WTC11 (cell line): ENCODE measurements around the gene RAN. TPM values are rescaled to one million over a fixed set of nuclear protein-coding genes. Genes with fewer than 3 reads are reported as not detected.

Source experiments
- AFF4 ChIP-seq: sonication (generic); formaldehyde crosslinking; IDR thresholded peaks from 2 replicates; pipeline ENCODE4 v1.8.1; 2023; ENCODE audit warnings: mild to moderate bottlenecking, missing genetic modification reagents, borderline replicate concordance
- AR ChIP-seq: fragments of 250-450 bp; sonication (Bioruptor Pico); IDR thresholded peaks from 2 replicates; pipeline ENCODE4 v1.9.0; 2021; ENCODE audit warnings: mild to moderate bottlenecking
- ELF4 ChIP-seq: sonication (generic); formaldehyde crosslinking; IDR thresholded peaks from 2 replicates; pipeline ENCODE4 v1.8.1; 2022; ENCODE audit warnings: low read depth, mild to moderate bottlenecking, moderate library complexity, missing genetic modification reagents
- FOXP1 ChIP-seq: sonication (generic); formaldehyde crosslinking; IDR thresholded peaks from 2 replicates; pipeline ENCODE4 v1.8.0; 2022; ENCODE audit warnings: missing genetic modification reagents, mild to moderate bottlenecking, moderate library complexity, borderline replicate concordance
- FOXP4 ChIP-seq: sonication (generic); formaldehyde crosslinking; IDR thresholded peaks from 2 replicates; pipeline ENCODE4 v1.8.0; 2022; ENCODE audit warnings: mild to moderate bottlenecking, missing genetic modification reagents
- GABPB1 ChIP-seq: sonication (generic); formaldehyde crosslinking; IDR thresholded peaks from 2 replicates; pipeline ENCODE4 v1.8.1; 2023; ENCODE audit warnings: mild to moderate bottlenecking, missing genetic modification reagents
- IRF2 ChIP-seq: sonication (generic); formaldehyde crosslinking; IDR thresholded peaks from 2 replicates; pipeline ENCODE4 v1.8.0; 2022; ENCODE audit warnings: low read depth, missing genetic modification reagents, borderline replicate concordance
- JUN ChIP-seq: sonication (generic); formaldehyde crosslinking; IDR thresholded peaks from 2 replicates; pipeline ENCODE4 v1.8.0; 2023; ENCODE audit warnings: mild to moderate bottlenecking, missing genetic modification reagents
- KAT7 ChIP-seq: sonication (generic); formaldehyde crosslinking; IDR thresholded peaks from 2 replicates; pipeline ENCODE4 v1.8.1; 2023; ENCODE audit warnings: missing genetic modification reagents, mild to moderate bottlenecking, borderline replicate concordance
- NFYB ChIP-seq: sonication (generic); formaldehyde crosslinking; conservative IDR thresholded peaks from 2 replicates; pipeline ENCODE4 v1.8.0; 2022; ENCODE audit warnings: low read depth, missing genetic modification reagents
- PRDM15 ChIP-seq: sonication (generic); formaldehyde crosslinking; IDR thresholded peaks from 2 replicates; pipeline ENCODE4 v1.8.0; 2022; ENCODE audit warnings: missing genetic modification reagents
- SMAD3 ChIP-seq: sonication (generic); formaldehyde crosslinking; IDR thresholded peaks from 2 replicates; pipeline ENCODE4 v1.8.0; 2022; ENCODE audit warnings: missing genetic modification reagents, mild to moderate bottlenecking, borderline replicate concordance
- SMAD4 ChIP-seq: sonication (generic); formaldehyde crosslinking; IDR thresholded peaks from 2 replicates; pipeline ENCODE4 v1.8.0; 2022; ENCODE audit warnings: mild to moderate bottlenecking, missing genetic modification reagents
- SP1 ChIP-seq: sonication (generic); formaldehyde crosslinking; conservative IDR thresholded peaks from 2 replicates; pipeline ENCODE4 v1.8.1; 2022; ENCODE audit warnings: missing genetic modification reagents
- STAT6 ChIP-seq: sonication (generic); formaldehyde crosslinking; conservative IDR thresholded peaks from 2 replicates; pipeline ENCODE4 v1.8.1; 2023; ENCODE audit warnings: mild to moderate bottlenecking, low read depth, missing genetic modification reagents, moderate library complexity
- TEAD4 ChIP-seq: sonication (generic); formaldehyde crosslinking; IDR thresholded peaks from 2 replicates; pipeline ENCODE4 v1.8.0; 2022; ENCODE audit warnings: mild to moderate bottlenecking, missing genetic modification reagents
- ZNF219 ChIP-seq: sonication (generic); formaldehyde crosslinking; IDR thresholded peaks from 2 replicates; pipeline ENCODE4 v1.8.0; 2023; ENCODE audit warnings: missing genetic modification reagents, mild to moderate bottlenecking, borderline replicate concordance
- total RNA-seq: library from RNA; stranded (reverse); gene quantifications from 3 replicates; pipeline ENCODE4 v1.2.3, GENCODE V29; 2021
- TF ChIP-seq, protein P1 (sequence below): sonication (generic); formaldehyde crosslinking; IDR thresholded peaks from 2 replicates; pipeline ENCODE4 v1.8.1; 2023; ENCODE audit warnings: mild to moderate bottlenecking, missing genetic modification reagents
- TF ChIP-seq, protein P2 (sequence below): fragments of 250-450 bp; sonication (Bioruptor Pico); IDR thresholded peaks from 2 replicates; pipeline ENCODE4 v1.9.0; 2021; ENCODE audit warnings: mild to moderate bottlenecking

Gene RAN
- total RNA-seq, 1 experiment from 2014 or later, result 1,745 TPM

GRCh38 chr12:130871286-130872178, at the start of gene RAN (continued):
- TF ChIP-seq PRDM15 (CRISPR knock-in tag) (no peak; the same call in 1 of the 2 replicates), AFF4 (CRISPR knock-in tag) (no peak), JUN (CRISPR knock-in tag) (no peak), NFYB (no peak), SP1 (CRISPR knock-in tag) (peak; percentile 83), GABPB1 (CRISPR knock-in tag) (0 out of 2 replicates have a peak, but pooled peaks have one; percentile 19), SMAD4 (no peak), STAT6 (CRISPR knock-in tag) (no peak), IRF2 (no peak), SMAD3 (CRISPR knock-in tag) (no peak), TEAD4 (CRISPR knock-in tag) (no peak), FOXP1 (CRISPR knock-in tag) (peak; percentile 83; the same call in 1 of the 2 replicates), KAT7 (CRISPR knock-in tag) (peak; percentile 63; the same call in 1 of the 2 replicates), AR (no peak; the same call in 1 of the 2 replicates), FOXP4 (CRISPR knock-in tag) (peak; percentile 83; the same call in 1 of the 2 replicates), ELF4 (CRISPR knock-in tag) (no peak), ZNF219 (CRISPR knock-in tag) (no peak)
- TF ChIP-seq, protein P1, sequence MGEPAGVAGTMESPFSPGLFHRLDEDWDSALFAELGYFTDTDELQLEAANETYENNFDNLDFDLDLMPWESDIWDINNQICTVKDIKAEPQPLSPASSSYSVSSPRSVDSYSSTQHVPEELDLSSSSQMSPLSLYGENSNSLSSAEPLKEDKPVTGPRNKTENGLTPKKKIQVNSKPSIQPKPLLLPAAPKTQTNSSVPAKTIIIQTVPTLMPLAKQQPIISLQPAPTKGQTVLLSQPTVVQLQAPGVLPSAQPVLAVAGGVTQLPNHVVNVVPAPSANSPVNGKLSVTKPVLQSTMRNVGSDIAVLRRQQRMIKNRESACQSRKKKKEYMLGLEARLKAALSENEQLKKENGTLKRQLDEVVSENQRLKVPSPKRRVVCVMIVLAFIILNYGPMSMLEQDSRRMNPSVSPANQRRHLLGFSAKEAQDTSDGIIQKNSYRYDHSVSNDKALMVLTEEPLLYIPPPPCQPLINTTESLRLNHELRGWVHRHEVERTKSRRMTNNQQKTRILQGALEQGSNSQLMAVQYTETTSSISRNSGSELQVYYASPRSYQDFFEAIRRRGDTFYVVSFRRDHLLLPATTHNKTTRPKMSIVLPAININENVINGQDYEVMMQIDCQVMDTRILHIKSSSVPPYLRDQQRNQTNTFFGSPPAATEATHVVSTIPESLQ (CRISPR knock-in tag), result no peak
- TF ChIP-seq, protein P2, sequence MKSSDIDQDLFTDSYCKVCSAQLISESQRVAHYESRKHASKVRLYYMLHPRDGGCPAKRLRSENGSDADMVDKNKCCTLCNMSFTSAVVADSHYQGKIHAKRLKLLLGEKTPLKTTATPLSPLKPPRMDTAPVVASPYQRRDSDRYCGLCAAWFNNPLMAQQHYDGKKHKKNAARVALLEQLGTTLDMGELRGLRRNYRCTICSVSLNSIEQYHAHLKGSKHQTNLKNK (CRISPR knock-in tag), result no peak; the same call in 1 of the 2 replicates
